ENCODE measurements around the gene SOCS1.

DNA sequence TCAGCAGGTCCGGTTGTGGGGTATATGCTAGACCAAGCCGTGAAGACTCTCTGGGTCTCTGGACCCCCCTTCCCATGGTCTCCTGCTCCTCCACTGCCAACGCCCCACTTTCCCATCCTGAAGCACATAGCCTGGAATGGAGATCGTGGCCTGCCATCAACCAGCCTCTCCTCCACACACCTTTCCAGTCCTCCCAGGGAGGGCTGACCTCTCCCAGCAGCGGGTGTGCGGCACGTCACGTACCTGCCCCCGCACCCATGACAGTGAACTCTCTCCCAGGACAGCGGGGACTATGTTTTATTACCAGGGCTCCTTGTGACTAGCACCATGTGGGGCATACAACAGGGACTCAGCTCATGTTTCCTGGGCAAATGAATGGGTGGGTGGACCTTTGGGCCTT is 15.6 kb upstream of the SOCS1 start:
- TF ChIP-seq, protein P1, sequence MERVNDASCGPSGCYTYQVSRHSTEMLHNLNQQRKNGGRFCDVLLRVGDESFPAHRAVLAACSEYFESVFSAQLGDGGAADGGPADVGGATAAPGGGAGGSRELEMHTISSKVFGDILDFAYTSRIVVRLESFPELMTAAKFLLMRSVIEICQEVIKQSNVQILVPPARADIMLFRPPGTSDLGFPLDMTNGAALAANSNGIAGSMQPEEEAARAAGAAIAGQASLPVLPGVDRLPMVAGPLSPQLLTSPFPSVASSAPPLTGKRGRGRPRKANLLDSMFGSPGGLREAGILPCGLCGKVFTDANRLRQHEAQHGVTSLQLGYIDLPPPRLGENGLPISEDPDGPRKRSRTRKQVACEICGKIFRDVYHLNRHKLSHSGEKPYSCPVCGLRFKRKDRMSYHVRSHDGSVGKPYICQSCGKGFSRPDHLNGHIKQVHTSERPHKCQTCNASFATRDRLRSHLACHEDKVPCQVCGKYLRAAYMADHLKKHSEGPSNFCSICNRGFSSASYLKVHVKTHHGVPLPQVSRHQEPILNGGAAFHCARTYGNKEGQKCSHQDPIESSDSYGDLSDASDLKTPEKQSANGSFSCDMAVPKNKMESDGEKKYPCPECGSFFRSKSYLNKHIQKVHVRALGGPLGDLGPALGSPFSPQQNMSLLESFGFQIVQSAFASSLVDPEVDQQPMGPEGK (CRISPR knock-in tag; IDR thresholded peaks at IDR 0.05; ENCODE audit: borderline replicate concordance) = no peak
- TF ChIP-seq, protein P2, sequence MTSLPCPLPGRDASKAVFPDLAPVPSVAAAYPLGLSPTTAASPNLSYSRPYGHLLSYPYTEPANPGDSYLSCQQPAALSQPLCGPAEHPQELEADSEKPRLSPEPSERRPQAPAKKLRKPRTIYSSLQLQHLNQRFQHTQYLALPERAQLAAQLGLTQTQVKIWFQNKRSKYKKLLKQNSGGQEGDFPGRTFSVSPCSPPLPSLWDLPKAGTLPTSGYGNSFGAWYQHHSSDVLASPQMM (CRISPR knock-in tag; IDR thresholded peaks at IDR 0.05) = no peak
- TF ChIP-seq FOXJ2 (tag; IDR thresholded peaks at IDR 0.05) = no peak
- TF ChIP-seq TAF1 (IDR thresholded peaks at IDR 0.05; ENCODE audit: control insufficient read depth, extremely low read depth, insufficient read depth, low read length, severe bottlenecking) = no peak
- TF ChIP-seq, protein P3, sequence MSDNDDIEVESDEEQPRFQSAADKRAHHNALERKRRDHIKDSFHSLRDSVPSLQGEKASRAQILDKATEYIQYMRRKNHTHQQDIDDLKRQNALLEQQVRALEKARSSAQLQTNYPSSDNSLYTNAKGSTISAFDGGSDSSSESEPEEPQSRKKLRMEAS (CRISPR knock-in tag; IDR thresholded peaks at IDR 0.05) = no peak
- TF ChIP-seq RBM25 (IDR thresholded peaks at IDR 0.05; ENCODE audit: low read depth, low read length, severe bottlenecking) = no peak
- TF ChIP-seq CBFA2T2 (conservative IDR thresholded peaks at IDR 0.05) = no peak

All from K562 (cell line).